GM06990 (cell line): ENCODE measurements around the gene BMPR1B.

Experiments
- DNase-seq: peaks from one replicate; pipeline ENCODE4 v3.0.0-alpha.2; 2011; ENCODE audit not compliant: insufficient read length; ENCODE audit errors: extremely low read depth
- H3K27me3 ChIP-seq: replicated peaks from 2 replicates; pipeline ENCODE4 v1.6.0; 2011; ENCODE audit warnings: low read length; ENCODE audit not compliant: control insufficient read depth, insufficient read depth
- H3K36me3 ChIP-seq: 2 replicates; pipeline ENCODE4 v1.5.1; 2011; ENCODE audit warnings: low read length; ENCODE audit not compliant: control insufficient read depth, insufficient read depth
- H3K4me3 ChIP-seq: replicated peaks from 2 replicates; pipeline ENCODE4 v1.5.1; 2011; ENCODE audit warnings: low read depth, mild to moderate bottlenecking, control low read depth, low read length
- CTCF ChIP-seq: IDR thresholded peaks from 2 replicates; pipeline ENCODE4 v1.5.1; 2011; ENCODE audit warnings: low read length, control low read depth, mild to moderate bottlenecking, inconsistent platforms; ENCODE audit not compliant: insufficient read depth, poor library complexity, severe bottlenecking

The BMPR1B gene

GRCh38 chr4:94758141-94758699 is 465 bp downstream of the BMPR1B start:
- Histone ChIP-seq H3K27me3 (no peaks in the 10 kb centered on the region; the same call in 1 of the 2 replicates), H3K36me3 (no peaks in the 10 kb centered on the region), H3K4me3 (no peak overlapping the region)
- no peak for DNase-seq
- no peak for TF ChIP-seq CTCF

GRCh38 chr4:94758700-94759399 is 1.1 kb downstream of the BMPR1B start:
- no peak for TF ChIP-seq CTCF
- no peak overlapping the region for H3K4me3 ChIP-seq
- DNase-seq = no peak
- H3K36me3 ChIP-seq = no peaks in the 10 kb centered on the region
- no peaks in the 10 kb centered on the region; the same call in 1 of the 2 replicates for H3K27me3 ChIP-seq

- H3K4me3 ChIP-seq = no peak overlapping the region
- no peak for DNase-seq
- H3K27me3 ChIP-seq = no peaks in the 10 kb centered on the region; the same call in 1 of the 2 replicates
- TF ChIP-seq CTCF = no peak
- H3K36me3 ChIP-seq = no peaks in the 10 kb centered on the region
These were observed 2.0 kb downstream of the BMPR1B start for GRCh38 chr4:94759767-94760211.

GRCh38 chr4:94762326-94762725 is 4.6 kb downstream of the BMPR1B start:
- Histone ChIP-seq H3K27me3 (no peaks in the 10 kb centered on the region; the same call in 1 of the 2 replicates), H3K36me3 (no peaks in the 10 kb centered on the region), H3K4me3 (no peak overlapping the region)
- no peak for DNase-seq
- no peak for TF ChIP-seq CTCF

GRCh38 chr4:94763005-94763404 is 5.2 kb downstream of the BMPR1B start:
- no peak for DNase-seq
- H3K4me3 ChIP-seq = no peak overlapping the region
- TF ChIP-seq CTCF = no peak
- H3K27me3 ChIP-seq = no peaks in the 10 kb centered on the region; the same call in 1 of the 2 replicates
- no peaks in the 10 kb centered on the region for H3K36me3 ChIP-seq
